Measurements from ENCODE around the gene JAG2.

- no peak for TF ChIP-seq CTCF (IDR thresholded peaks at IDR 0.05)
- TF ChIP-seq POLR2A (IDR thresholded peaks at IDR 0.05), result no peak
Measured at GRCh38 chr14:105131241-105131640, 37.3 kb downstream of the JAG2 start.
